Bronchial epithelial cell (primary cell): ENCODE measurements around the gene GRIK4. TPM values are rescaled to one million over a fixed set of nuclear protein-coding genes. Genes with fewer than 3 reads are reported as not detected.

Source experiments
- DNase-seq: peaks from one replicate; pipeline ENCODE4 v3.0.0-alpha.2; 2010; ENCODE audit warnings: low read depth
- FAIRE-seq: peaks from 2 replicates; lab custom pipeline; 2011; peaks lifted over from hg19 to GRCh38; lab: Jason Lieb, UNC
- H3K27me3 ChIP-seq: 2 replicates; pipeline ENCODE4 v1.5.1; 2011; ENCODE audit warnings: low read length; ENCODE audit not compliant: control insufficient read depth, insufficient read depth
- H3K36me3 ChIP-seq: 2 replicates; pipeline ENCODE4 v1.5.1; 2011; ENCODE audit warnings: low read length; ENCODE audit not compliant: control insufficient read depth, insufficient read depth
- H3K4me3 ChIP-seq: 2 replicates; pipeline ENCODE4 v1.5.1; 2011; ENCODE audit warnings: mild to moderate bottlenecking, low read depth, low read length, control low read depth
- total RNA-seq: library from RNA; depleted of rRNA; stranded (reverse); fragments of >200 nt; gene quantifications from 2 replicates; pipeline ENCODE4 v1.2.1, GENCODE V29; 2014
- TF ChIP-seq, protein P1 (sequence below): IDR thresholded peaks from 2 replicates; pipeline ENCODE4 v1.5.1; 2011; ENCODE audit warnings: mild to moderate bottlenecking, moderate library complexity, low read length, control low read depth, inconsistent platforms; ENCODE audit not compliant: insufficient read depth, severe bottlenecking

The GRIK4 gene
- total RNA-seq, 1 donor from 2014 or later: not detected

DNA sequence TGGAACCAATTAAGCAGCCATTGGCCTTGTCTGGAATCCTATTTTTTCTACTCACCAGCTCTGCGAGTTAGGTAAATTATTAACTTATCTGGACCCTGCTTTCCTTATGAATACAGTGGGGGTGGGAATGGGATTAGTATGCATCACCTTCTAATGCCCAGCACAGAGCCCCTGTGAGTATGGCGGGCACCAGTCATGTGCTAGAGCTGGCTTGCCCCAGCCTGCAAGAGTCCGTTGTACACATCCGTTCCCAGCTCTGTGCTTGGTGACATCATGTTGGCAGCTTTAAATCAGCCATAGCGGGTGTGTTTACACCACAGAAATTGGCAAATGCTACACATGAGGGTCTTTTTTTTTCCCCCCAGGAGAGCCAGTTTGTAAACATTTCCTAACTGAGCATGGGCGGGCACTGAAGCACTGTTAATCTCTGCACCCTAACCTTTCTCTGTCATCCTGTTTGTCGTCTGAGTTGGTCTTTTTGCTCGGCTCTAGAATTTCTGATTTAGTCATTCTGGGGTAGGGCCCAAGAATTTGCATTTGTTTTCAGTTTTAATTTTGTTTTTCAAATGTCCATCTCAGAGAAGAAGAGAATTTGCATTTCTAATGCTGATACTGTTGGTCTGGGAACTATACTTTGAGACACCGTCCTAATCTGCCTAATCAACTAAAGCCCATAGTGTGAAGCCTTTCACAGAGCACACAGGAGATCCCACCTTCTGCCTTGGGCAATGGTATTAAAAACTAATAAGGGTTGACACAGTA, 382.1 kb downstream of the GRIK4 start:
- no peak overlapping the region for H3K4me3 ChIP-seq
- FAIRE-seq (no peak), DNase-seq (peak; percentile 50)
- TF ChIP-seq, protein P1, sequence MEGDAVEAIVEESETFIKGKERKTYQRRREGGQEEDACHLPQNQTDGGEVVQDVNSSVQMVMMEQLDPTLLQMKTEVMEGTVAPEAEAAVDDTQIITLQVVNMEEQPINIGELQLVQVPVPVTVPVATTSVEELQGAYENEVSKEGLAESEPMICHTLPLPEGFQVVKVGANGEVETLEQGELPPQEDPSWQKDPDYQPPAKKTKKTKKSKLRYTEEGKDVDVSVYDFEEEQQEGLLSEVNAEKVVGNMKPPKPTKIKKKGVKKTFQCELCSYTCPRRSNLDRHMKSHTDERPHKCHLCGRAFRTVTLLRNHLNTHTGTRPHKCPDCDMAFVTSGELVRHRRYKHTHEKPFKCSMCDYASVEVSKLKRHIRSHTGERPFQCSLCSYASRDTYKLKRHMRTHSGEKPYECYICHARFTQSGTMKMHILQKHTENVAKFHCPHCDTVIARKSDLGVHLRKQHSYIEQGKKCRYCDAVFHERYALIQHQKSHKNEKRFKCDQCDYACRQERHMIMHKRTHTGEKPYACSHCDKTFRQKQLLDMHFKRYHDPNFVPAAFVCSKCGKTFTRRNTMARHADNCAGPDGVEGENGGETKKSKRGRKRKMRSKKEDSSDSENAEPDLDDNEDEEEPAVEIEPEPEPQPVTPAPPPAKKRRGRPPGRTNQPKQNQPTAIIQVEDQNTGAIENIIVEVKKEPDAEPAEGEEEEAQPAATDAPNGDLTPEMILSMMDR: no peak
- H3K27me3 ChIP-seq: no peaks in the 10 kb centered on the region
- H3K36me3 ChIP-seq: no peaks in the 10 kb centered on the region

DNA sequence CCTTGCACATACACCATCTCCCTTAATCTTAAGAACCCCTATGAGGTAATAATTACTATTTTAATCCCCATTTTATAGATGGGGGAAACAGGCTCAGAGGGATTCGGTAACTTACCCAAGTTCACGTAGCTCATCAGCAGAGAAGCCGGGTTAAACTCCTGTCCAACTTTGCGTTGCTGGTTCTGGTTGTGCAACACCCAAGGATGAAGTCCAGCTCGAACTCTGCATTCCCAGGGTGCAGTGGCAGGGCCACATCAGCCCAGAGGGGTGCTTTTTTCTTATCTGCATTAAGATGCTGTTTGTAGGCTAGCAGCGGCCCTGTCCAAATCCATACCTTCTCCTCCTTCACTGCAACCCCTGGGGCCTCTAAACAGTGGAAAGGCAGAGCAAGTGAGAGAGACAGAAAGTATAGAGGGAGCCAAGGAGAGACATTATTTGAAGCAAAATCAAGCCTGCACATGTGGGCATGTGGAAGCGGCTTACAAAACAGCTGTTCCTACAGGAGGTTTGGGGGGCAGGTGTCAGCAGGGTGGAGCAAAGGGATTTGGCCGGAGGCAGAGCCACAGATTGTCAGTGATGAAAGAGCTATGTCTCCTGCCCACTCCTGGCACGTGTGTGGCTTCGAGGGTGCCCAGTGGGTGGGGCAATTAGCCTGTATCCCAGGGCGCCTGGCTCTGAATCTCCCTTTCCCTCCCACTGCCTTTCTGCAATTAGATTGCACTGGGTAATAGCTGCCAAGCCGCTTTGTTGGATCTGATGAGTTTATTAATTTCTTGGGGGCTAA, 382.8 kb downstream of the GRIK4 start:
- H3K27me3 ChIP-seq: no peaks in the 10 kb centered on the region
- DNase-seq (no peak), FAIRE-seq (no peak)
- H3K4me3 ChIP-seq: no peak overlapping the region
- TF ChIP-seq, protein P1: no peak
- H3K36me3 ChIP-seq: no peaks in the 10 kb centered on the region

DNA sequence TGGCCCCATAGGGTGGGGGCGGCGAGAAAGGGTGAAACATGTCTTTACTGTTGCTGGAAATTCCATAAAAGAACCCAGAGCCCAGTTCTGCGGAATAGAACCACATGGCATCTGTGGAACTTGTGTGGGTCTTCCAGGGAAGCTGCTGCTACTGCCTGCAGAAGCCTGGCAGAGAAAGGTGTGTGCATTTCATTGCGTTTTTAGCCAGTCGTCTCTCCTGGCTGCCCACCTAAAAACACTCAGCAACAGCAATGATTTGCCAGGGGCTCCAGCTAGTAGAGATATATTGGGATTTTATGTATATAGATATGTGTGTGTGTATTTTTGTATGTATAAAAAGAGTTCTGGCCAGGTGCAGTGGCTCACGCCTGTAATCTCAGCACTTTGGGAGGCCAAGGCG, 385.1 kb downstream of the GRIK4 start:
- H3K36me3 ChIP-seq: no peaks in the 10 kb centered on the region
- no peak overlapping the region for H3K4me3 ChIP-seq
- DNase-seq (no peak), FAIRE-seq (no peak)
- H3K27me3 ChIP-seq: no peaks in the 10 kb centered on the region
- TF ChIP-seq, protein P1: no peak

DNA sequence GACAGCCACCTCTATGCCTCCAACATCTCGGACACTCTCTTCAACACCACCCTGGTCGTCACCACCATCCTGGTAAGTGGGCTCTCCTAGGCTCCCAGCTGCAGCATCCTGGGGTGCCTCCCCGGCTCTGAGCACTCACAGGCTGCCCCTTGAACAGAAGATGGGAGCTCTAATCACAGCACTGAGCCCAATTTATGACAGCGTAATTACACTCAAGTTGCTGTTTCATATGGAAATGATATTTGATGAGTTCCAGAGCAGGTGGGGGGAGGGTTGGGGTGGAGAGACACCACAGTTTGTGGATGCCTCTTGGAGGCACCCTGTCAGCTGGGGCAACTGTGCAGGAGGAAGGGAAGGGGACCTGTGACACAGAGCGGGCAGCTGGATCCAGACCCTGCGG, 387.0 kb downstream of the GRIK4 start:
- FAIRE-seq: no peak
- no peaks in the 10 kb centered on the region for H3K27me3 ChIP-seq

DNA sequence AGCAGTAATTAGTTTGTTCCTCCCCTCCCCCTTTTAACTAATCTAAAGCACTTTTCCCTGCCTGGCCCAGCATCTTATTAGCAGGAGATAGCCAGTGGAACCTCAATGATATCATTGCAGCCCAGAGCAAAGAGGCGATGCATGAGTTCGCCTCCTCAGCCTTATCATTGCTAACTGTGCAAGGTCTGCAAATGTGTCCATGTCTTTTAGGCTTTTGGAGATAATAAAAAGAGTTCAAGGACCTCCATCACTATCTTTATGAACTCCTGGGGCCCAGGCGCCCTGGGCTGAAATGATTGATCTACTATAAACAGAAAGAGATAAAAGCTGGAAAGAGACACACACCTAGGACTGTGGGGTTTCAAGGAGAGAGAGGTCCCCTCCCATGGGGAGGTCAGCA, 388.2 kb downstream of the GRIK4 start:
- Histone ChIP-seq H3K4me3 (no peak overlapping the region), H3K27me3 (no peaks in the 10 kb centered on the region), H3K36me3 (no peaks in the 10 kb centered on the region)
- FAIRE-seq (no peak), DNase-seq (no peak)
- TF ChIP-seq, protein P1: no peak

More for the DNA sequence above, 387.0 kb downstream of the GRIK4 start:
- H3K4me3 ChIP-seq: no peak overlapping the region
- TF ChIP-seq, protein P1: no peak
- H3K36me3 ChIP-seq: no peaks in the 10 kb centered on the region
- DNase-seq: no peak
